HG03025 (cell line): ENCODE measurements around the gene ADARB1.
A peak's percentile ranks its signal among the peaks of the same experiment; 100 is the strongest.

Experiments used
- ATAC-seq: cut with Tn5 transposase; IDR thresholded peaks from one replicate; pipeline ENCODE4 v1.9.1; 2021; ENCODE audit warnings: mild to moderate bottlenecking, moderate library complexity; ENCODE audit not compliant: unreplicated experiment, low FRiP score

The ADARB1 gene

GRCh38 chr21:45090966-45091365 is 16.6 kb downstream of the ADARB1 start:
- no peak for ATAC-seq

GRCh38 chr21:45091550-45092322 is 17.4 kb downstream of the ADARB1 start:
- ATAC-seq = no peak

GRCh38 chr21:45093035-45093532 is 18.7 kb downstream of the ADARB1 start:
- ATAC-seq = no peak

- ATAC-seq = no peak
Measured at GRCh38 chr21:45094412-45094811, 20.0 kb downstream of the ADARB1 start.

- ATAC-seq = no peak
Measured at GRCh38 chr21:45095505-45095904, 21.1 kb downstream of the ADARB1 start.

GRCh38 chr21:45096217-45096616 is 21.8 kb downstream of the ADARB1 start:
- ATAC-seq = no peak

- ATAC-seq = no peak
Measured at GRCh38 chr21:45097827-45098387, 23.5 kb downstream of the ADARB1 start.

- ATAC-seq = no peak
Measured at GRCh38 chr21:45098867-45099266, 24.5 kb downstream of the ADARB1 start.

GRCh38 chr21:45099571-45099970 is 25.2 kb downstream of the ADARB1 start:
- no peak for ATAC-seq

GRCh38 chr21:45100866-45101265 is 26.5 kb downstream of the ADARB1 start:
- ATAC-seq = no peak

- no peak for ATAC-seq
Measured at GRCh38 chr21:45102391-45102932, 28.1 kb downstream of the ADARB1 start.

GRCh38 chr21:45103971-45104520 is 29.7 kb downstream of the ADARB1 start:
- ATAC-seq = no peak

GRCh38 chr21:45104560-45104959 is 30.2 kb downstream of the ADARB1 start:
- no peak for ATAC-seq

GRCh38 chr21:45105906-45106485 is 31.6 kb downstream of the ADARB1 start:
- no peak for ATAC-seq

GRCh38 chr21:45108034-45108790 is 33.8 kb downstream of the ADARB1 start:
- no peak for ATAC-seq

- ATAC-seq = no peak
Measured at GRCh38 chr21:45108808-45109781, 34.7 kb downstream of the ADARB1 start.

- peak; percentile 79 for ATAC-seq
Measured at GRCh38 chr21:45109831-45110492, 35.6 kb downstream of the ADARB1 start.

GRCh38 chr21:45110873-45111624 is 36.7 kb downstream of the ADARB1 start:
- no peak for ATAC-seq
